GM12801 (cell line): ENCODE measurements around the gene C9.

Experiments used
- CTCF ChIP-seq: IDR thresholded peaks from one replicate; pipeline ENCODE4 v1.5.1; 2011; ENCODE audit warnings: control low read depth; ENCODE audit not compliant: insufficient read length; ENCODE audit errors: extremely low read depth

The C9 gene

GRCh38 chr5:39384271-39384670, 20.0 kb upstream of the C9 start:
- TF ChIP-seq CTCF, result no peak

GRCh38 chr5:39381376-39381775, 17.1 kb upstream of the C9 start:
- TF ChIP-seq CTCF, result no peak

- no peak for TF ChIP-seq CTCF
Observed at GRCh38 chr5:39379693-39380092, 15.4 kb upstream of the C9 start.

- TF ChIP-seq CTCF, result no peak
Observed at GRCh38 chr5:39377613-39378012, 13.3 kb upstream of the C9 start.

GRCh38 chr5:39376293-39376714, 12.0 kb upstream of the C9 start:
- no peak for TF ChIP-seq CTCF

GRCh38 chr5:39373791-39374190, 9.5 kb upstream of the C9 start:
- no peak for TF ChIP-seq CTCF

- no peak for TF ChIP-seq CTCF
Observed at GRCh38 chr5:39371367-39371635, 7.0 kb upstream of the C9 start.
